Non-pigmented ciliary epithelial cell (primary cell): Measurements from ENCODE around the gene IQGAP1.
"Not testable (repeated sequence)": the region's sequence is repeated elsewhere in the genome, so short reads cannot be mapped to it uniquely, and the experiment has no call there.

Experiments
- DNase-seq: peaks from one replicate; pipeline ENCODE4 v3.0.0-alpha.2; 2010; ENCODE audit warnings: low read depth

The IQGAP1 gene

GRCh38 chr15:90387534-90388461, at the start of gene IQGAP1:
Gene IQGAP1, plus strand, starts transcription at chr15:90388242. Its CDS starts 100 bp downstream, at chr15:90388342.
- DNase-seq: peak; percentile 79

- no peak for DNase-seq
Measured at GRCh38 chr15:90338532-90338931, 49.5 kb upstream of the IQGAP1 start.

- no peak for DNase-seq
Measured at GRCh38 chr15:90340345-90340744, 47.7 kb upstream of the IQGAP1 start.

- DNase-seq: no peak
Measured at GRCh38 chr15:90343302-90343790, 44.7 kb upstream of the IQGAP1 start.

- DNase-seq: no peak
Measured at GRCh38 chr15:90344662-90345061, 43.4 kb upstream of the IQGAP1 start.

- no peak for DNase-seq
Measured at GRCh38 chr15:90345857-90346256, 42.2 kb upstream of the IQGAP1 start.

- not testable (repeated sequence) for DNase-seq
Measured at GRCh38 chr15:90347431-90348065, 40.5 kb upstream of the IQGAP1 start.

- DNase-seq: no peak
Measured at GRCh38 chr15:90348456-90348855, 39.6 kb upstream of the IQGAP1 start.

GRCh38 chr15:90349072-90349471, 39.0 kb upstream of the IQGAP1 start:
- no peak for DNase-seq

- DNase-seq: no peak
Measured at GRCh38 chr15:90349821-90350220, 38.2 kb upstream of the IQGAP1 start.

- DNase-seq: no peak
Measured at GRCh38 chr15:90351479-90352106, 36.4 kb upstream of the IQGAP1 start.

- peak; percentile 76 for DNase-seq
Measured at GRCh38 chr15:90352107-90352893, 35.7 kb upstream of the IQGAP1 start, which contains the start of gene ZNF774. Gene ZNF774, plus strand, starts transcription at chr15:90352284. Its CDS starts 2,377 bp downstream, at chr15:90354661.

GRCh38 chr15:90354986-90355385, 33.1 kb upstream of the IQGAP1 start:
- no peak for DNase-seq

GRCh38 chr15:90358124-90359033, 29.7 kb upstream of the IQGAP1 start:
- peak; percentile 40 for DNase-seq

GRCh38 chr15:90360746-90361145, 27.3 kb upstream of the IQGAP1 start:
- no peak for DNase-seq

GRCh38 chr15:90362936-90363212, 25.2 kb upstream of the IQGAP1 start:
- peak; percentile 78 for DNase-seq

GRCh38 chr15:90364251-90364650, 23.8 kb upstream of the IQGAP1 start:
- DNase-seq: peak; percentile 37

GRCh38 chr15:90365414-90366055, 22.5 kb upstream of the IQGAP1 start:
- no peak for DNase-seq

GRCh38 chr15:90367576-90367975, 20.5 kb upstream of the IQGAP1 start:
- no peak for DNase-seq

GRCh38 chr15:90375071-90375470, 13.0 kb upstream of the IQGAP1 start:
- DNase-seq: no peak
